Esophagus mucosa (tissue), 1 donor: Measurements from ENCODE around the gene MOB2. TPM values are rescaled to one million over a fixed set of nuclear protein-coding genes. Genes with fewer than 3 reads are reported as not detected.

ENCODE experiments used
- ATAC-seq: fragments of 200-7000 bp; cut with Tn5 transposase; one replicate; pipeline ENCODE4 v1.9.1; 2020
- total RNA-seq: library from RNA; stranded (reverse); gene quantifications from one replicate; pipeline ENCODE4 v1.2.4, GENCODE V29; 2023
- donor health status: DM: yes; HTN: yes; CAD: no.

MOB2 gene
- total RNA-seq, 1 donor from 2014 or later: 32.1 TPM

DNA sequence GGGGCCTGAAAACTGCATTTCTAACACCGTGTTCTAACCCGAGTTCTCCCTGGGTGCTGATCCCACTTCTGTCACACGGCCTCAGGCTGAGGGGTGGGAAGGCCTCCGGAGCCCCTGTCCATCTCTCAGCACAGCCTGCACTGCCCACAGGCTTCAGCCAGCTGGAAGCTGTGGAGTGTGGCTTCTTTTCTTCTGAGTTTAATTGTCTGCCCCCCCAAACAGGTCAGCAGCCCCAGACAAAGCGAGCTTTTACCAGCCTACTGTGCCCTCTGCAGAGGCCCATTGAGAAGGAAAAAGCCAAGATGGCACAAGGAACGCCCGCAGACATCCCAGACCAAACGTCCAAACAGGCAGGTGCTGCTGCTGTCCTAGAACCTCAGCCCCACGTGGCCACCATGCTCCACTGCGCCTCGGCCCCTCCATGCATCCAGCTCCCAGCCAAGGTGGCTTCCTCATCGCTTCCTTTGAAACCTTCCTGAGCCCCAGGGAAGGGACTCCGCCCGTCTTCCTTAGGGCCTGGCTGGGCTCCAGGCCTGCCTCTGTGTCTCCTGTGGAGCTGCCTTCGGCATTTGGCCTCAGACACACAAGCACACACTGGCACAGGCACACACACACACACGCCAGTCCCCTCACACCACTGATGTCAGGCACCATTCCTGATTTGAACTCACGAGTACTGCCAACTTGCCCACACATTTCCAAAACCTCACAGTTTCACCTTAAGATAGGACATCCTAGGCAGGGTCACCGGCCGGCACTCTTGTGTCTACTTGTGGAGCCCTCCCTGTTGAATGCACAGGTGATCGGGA, 1.7 kb downstream of the MOB2 start:
- no peak for ATAC-seq

DNA sequence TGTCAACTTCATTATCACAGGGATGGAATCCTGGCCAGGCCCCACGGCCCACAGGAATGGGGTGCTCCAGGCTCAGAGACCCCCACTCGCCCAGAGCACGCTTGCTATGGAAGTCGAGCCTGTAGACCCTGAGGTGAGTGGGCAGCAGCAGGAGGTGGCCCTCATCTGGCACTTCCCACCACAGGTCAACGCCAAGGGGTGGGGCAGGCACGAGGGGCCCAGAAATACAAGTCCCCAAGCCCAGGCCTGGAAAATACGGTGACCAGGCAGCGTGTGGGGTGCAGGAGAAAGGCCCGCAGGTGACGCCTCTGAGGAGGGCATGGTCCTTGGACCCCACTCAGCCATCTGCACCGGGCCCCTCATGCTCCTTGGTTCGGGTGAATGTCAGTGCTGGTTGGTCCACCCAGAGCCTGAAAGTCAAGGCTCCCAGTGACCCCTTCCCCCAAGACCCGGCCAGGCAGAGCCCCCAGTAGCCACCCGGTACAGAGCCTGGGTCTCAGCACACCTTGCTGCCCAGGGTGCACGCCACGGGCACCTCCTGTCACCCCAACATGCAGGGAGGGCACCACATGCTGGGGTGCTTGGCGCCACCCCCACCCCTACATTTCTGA, 2.4 kb downstream of the MOB2 start:
- ATAC-seq: no peak

DNA sequence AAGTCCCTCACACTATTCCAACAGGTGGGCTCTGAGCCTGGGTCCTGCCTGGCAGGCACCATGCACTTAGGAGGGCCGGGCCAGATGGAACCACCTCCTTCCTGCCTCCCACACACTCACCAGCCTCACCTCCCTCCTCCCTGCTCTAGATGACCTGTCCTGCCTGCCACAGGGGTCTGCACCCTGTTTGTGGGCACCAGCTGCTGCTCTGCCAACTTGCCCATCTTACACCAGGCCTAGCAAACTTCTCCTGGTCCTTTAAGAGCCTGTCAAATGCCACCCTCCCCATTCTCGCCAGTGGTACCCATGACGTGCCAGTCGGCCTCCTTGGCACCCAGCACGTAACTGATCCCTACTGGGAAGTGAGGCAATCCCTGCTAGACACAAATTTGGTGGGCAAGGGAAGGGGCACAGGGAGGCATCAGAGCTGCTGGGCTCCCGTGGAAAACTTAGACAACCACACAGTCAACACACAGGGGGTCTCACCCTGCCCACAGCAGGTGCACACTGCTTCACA, 3.1 kb downstream of the MOB2 start:
- no peak for ATAC-seq

DNA sequence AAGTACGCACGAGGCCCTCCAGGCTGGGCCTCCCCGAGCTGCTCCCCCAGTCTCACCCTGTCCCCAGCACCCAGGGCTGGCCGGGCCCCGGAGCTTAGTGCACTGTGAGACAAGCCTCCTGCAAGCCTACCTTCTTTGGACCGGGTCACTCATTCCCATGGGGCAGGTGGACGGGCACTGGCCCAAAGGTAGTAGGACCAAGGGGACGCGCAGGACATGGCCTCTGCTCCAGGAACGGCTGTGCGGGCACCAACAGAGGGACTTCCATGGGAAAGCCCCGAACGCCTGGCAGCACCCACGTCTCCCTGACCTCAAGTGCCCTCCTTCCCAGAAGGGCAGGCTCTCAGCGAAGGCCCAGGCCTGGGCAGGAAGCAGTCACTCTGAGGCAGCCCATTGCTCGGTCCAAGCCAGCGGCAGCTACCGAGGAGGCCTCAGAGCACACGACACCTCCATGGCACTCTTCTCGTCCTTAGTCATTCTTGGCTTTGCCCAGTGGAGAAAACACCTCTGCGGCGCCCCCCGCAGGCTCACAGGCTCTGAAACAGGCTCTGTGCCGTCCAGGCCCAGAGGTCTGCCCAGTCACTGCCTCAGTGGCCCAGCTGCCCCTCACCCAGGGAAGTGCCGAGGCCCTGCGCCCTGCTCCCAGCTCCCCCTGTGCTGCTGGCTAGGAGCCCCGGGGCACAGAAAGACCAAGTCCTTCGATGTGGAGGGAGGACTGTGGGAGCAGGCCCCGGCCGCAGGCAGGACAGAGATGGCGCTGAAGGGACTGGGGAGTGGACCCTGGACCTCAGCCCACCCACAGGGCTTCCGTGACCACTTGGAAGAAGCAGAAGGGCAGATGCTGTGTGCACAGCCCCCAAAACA, 3.8 kb downstream of the MOB2 start:
- ATAC-seq: no peak

DNA sequence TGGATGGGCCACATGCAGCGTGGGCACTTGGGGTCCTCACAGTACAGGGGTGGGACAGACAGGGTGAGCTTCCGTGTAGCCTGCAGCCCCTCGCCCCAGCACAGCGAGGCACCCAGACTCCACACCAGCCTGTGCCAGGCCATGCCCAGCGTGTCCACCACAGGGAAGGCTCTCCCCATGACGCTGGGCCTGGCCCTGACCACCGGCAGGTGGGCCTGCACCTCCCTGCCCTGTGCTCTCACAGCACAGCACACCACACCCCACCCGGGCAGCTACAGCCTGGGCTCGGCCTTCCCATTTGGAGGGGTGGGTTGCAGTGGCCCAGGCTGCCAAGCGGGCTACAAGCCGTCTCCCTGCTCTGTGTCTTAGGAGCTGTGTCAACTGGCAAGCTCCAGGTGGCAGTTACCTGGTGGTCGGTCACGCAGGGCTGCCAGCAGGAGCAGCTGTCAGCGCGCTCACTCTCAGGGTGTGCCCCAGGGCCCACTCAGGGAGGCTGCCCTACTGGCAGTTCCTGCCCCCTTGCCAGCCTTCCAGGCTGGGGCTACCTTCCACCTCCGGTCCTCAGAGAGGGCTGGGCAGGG, 4.6 kb downstream of the MOB2 start:
- ATAC-seq: no peak

DNA sequence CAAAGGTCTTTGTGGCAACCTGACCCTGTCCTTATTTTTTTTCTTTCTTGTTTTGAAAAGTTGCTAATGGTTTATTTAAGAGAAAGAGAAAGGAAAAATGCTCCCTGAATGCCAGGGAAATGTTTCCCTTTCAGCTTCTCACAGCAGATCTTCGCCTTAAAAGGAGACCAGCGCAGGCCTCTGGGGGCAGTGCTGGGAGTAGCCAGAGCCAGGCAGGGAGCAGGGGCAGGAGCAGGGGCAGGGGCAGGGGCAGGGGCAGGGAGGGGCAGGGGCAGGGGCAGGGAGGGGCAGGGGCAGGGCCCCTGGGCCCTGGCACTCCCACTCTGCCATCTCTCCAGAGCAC, 5.1 kb downstream of the MOB2 start:
- ATAC-seq: no peak

DNA sequence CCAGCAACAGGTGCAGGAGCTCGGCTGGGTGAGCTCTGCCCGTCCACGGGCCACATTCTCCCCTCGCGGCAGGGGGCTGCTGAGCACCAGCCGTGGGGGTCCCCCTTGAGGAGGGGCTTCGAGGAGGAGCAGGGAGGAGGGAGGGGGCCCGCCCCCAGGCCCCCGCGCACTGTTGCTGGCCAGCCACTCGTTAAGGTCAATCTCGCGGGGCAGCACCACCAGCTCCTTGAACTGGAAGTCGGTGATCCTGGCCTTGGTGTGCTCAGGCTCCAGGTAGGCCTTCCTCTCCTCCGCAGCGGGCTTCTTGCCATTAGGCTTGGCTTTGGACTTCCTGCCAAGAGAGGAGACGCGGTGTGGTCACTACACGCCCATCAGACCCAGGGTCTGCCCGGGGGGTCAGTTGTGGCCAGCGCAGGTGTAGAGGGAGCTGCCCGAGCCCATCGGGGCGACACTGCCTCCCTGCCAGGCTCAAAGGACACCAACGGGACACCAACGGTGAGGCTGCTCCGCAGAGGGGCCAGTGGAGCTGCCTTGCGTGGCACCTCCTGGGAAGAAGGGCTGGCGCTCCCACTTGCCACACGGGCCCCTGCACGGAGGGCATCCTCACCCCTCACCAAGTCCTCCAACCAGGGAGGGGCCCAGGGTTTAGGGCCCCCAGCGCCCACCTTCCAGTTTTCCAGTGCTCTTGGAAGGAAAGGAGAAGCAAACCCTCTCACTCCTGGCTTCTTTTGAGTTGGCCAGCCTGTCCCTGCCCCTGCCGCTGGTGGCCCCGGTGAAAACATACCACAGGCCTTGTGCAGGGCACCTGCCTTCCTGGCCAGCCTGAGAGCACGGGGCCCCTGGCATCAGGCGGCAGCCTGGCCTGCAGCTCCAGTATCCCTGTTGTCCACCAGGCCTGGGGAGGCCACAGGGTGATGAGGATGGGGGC, 5.8 kb downstream of the MOB2 start:
- ATAC-seq: no peak

DNA sequence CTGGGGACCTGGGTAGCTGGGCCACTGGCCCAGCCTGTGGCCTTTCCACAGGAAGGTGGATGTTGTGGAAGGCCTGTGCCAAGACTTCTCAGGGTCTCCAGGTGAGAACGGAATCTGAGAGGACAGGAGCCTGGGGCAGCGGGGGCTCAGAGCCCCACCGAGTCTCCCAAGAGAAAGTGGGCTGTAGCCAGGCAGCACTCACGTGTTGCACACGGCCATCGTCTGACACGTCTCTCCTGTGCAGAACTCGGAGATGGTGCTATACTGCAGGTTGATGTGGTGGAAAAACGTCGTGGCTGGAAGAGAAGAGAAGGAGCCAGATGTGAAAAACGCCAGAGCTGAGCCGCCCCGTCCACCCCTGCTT, 6.4 kb downstream of the MOB2 start:
- ATAC-seq: no peak

DNA sequence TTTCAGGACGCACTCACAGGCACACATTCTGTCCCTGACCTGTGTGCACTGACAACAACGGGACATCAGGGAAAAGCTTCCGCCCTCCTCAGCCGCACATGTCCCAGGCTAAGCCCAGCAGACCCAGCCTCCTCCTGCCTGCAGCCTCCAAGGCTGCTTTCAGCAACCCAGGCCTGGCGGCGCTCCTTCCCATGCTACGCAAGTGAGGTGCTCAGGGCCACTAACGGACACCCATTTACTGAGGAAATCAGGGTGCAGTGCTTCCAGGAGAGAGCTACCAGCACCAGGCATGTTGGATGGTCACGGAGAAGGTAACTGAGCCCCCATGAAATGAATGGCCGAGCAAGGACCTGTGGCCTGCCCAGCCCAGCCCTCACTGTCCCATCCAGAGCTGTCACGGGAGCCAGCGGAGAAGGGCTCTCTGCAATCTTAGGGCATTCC, 6.9 kb downstream of the MOB2 start:
- no peak for ATAC-seq

DNA sequence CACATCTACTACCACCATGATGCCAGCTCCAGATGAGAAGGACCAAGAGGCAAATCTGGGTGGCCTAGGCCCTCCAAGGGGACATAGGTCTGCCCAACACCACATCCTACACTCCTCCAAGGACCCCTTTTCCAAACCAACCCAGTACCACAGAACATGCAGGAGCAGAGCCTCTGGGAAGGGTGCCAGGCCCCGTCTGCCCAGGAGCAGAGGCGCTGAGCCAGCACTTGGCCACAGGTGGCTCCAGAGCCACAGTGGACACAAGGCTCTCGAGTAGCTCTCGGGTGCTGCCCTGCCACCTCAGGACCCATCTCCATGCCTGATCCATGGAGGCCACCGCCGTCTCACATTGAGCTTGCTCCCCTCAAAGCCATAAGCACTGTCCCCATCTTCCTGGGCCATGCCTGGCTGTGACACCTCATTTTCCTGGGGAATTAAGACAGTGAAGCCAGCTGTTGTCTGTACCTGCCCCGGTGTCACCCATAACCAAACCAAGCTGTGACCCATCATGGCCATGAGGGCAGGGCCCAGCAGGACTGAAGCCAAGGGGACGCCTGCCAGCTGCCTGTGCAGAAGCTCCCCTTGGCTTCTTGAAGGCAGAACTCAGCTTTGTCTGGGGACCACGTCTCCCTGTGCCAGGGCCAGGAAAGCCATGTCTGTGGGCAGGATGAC, 7.4 kb downstream of the MOB2 start:
- no peak for ATAC-seq

DNA sequence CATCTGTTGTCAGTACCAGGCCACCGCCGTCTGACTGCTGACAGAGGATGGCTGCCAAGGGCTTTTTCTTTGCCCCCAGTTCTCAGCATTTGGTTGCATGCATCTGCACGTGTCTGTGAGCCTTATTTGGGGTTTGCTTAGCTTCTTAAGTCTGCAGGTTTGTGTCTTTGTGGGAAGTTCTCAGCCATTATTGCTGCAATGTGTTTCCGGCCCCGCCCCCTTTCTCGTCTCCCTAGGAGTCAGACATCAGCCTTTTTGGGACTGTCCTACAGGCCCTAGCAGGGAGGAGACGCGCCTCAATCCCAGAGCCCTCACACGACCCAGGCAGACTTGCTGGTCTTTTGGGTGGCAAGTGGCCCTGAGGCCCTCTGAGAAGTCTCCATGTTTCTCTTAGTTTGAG, 8.0 kb downstream of the MOB2 start:
- no peak for ATAC-seq

DNA sequence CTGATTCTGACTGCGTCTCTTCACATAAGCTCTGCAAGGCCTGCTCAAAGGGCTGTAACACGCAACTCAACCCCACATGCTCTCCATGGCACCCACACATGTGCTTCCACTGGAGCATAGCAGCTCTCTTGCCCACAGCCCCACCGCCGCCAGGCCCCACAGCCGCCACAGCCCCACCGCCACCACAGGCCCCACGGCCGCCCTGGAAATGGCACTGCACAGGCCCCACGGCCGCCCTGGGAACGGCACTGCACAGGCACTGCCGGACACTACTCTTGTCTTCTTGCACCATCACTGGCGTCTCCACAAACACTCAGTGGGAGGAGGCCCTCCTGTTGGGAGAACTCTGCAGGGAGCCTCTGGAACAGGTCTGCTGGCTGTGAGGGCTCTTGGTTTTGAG, 8.6 kb downstream of the MOB2 start:
- no peak for ATAC-seq

DNA sequence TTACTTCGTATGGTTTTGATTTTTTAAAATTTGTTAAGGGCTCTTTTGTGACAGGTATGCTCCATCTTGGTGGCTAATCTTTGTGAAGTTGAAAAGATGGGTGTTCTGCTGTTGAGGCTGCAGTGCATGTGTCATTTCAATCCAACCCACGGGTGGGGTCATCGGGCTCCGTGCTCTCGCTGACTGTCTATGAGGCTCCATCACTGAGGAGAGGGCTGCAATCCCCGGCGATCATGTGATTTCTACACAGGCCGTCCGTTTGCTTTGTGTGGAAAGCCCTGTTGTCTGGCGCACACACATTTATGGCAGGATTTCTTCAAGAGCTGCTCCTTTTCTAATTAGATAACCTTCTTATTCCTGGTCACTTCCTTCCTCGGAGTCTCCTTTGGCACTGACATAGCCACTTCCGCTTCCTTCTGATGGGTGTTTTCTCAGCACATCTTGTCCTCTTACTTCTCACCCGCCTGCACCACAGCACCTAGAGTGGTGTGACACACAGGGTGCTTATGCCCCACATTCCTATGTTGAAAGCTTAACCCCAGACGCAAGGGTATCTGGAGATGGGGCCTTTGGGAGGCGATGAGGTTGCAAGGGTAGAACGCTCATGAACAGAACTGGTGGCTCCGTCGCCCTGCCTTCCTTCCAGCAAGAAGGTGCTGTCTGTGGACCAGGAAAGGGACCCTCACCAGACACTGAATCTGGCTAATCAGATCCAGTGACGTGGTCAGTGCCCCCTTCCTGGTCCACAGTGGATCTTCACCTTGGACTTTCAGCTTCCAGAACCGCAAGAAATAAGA, 9.4 kb downstream of the MOB2 start:
- ATAC-seq: no peak

DNA sequence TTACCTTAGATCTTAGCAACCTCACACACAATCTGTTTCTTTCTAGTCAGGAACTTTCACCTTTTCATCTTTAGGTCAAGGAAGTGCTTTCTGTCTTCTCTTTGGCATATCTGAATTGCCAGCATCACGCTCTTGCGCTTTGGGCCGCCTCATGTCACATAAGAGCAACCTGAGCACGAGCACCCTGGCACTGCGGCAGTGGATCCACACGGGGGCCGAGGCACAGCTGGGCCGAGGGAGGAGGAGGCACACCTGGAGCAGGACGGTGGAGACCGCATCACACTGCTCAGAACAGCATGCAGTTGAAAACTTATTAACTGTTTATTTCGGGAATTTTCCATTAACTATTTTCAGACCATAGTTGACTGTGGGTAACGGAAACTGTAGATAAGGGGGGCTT, 10.7 kb downstream of the MOB2 start:
- no peak for ATAC-seq

DNA sequence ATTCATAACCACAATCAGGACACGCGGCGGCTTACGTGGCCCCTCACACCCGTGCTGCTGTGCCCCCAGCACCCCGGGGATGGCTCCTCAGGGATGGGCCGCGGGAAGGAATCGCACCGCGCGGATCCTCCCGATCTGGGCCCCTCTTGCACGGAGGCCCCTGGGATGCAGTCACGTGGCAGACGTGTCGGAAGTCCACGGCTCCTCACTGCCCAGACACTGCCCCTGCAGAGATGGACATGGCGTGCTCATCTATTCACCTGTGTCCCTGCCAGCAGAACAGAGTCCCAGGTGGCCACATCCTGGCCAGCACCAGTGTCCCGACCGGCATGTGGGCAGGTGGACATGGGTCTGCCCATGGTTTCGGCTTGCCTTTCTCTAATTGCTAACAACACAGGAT, 12.8 kb downstream of the MOB2 start:
- no peak for ATAC-seq

DNA sequence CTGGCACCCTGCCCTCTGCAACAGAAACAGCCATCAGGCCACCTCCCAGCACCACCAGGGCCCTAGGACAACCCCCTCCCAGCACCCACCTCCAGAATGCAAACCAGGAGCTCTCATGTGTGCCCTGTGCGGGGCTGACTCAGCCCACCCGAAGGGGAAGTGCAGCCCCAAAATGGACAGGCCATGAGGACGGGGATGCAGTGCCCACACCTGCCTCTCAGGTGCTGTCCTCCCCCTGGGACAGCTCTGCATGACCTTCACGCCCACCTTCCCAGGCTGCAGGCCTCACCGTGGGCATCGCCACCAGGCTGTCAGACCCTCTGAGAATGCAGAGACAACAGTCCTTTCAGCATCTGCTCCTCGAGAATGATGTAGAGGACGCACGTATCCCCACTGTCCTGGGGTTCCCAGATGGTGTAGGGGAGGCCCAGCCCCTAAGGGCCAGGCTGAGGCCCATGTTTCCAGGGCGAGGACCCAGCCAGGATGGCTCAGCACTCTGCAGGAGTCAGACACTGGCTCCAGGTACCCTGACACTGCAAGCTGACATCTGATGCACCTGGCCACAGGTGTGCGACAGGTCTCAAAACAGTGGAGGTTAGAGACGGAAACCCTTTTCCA, 13.5 kb downstream of the MOB2 start:
- no peak for ATAC-seq

DNA sequence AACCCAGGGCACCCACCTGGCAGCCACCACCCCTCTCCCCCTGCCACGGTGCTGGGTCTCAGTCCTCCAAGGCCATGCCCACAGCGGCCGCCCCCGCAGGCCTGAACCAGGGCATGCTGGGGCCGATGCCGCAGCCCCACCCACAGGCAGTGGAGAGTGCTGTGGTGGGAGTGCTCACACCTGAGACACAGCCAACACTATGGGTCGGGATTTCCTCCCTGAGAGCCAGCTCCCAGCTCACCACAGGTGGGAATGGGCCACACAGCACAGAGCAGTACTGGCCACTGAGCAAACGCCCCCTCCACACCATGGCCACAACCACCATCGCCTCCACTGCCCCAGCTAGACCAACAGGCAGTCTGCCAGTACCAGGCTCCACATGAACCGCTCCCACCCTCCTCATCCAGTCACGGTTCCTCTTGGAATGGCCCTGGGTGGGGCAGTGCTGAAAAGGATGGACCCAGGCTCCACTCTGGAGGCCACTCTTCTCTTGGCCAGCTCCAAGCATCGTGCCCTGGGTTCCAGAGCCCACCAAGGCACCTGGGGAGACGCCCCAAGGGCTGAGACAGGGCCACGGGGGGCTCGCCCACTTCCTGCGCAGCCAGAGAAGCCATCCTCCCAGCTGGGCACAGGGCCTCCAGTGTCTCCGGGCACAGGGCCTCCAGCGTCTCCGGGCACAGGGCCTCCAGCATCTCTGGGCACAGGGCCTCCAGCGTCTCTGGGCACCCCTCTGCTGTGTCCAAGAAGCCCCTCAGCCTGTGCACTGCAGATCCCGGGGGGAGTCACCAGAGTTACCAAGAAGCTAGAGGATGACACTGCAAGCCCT, 14.2 kb downstream of the MOB2 start:
- ATAC-seq: peak; percentile 14

DNA sequence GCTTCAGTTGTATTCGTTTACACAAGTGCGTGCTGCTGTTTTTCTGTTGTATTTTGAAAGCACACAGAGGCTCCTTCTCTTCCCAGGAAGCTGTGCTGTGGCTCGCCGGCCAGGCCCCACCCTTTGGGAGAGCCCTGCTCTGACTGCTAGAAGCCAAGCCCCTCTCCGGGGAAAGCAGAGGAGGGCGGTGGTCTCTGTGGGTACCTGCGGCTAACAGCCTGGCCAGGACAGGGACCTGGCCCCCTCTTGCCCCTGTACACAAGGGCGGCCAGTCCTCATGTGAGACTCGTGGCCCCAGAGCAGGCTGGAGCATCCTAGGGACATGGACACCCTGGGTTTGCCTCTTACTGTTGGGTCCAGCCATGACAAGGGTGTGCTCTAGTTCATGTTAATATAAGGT, 14.8 kb downstream of the MOB2 start:
- no peak for ATAC-seq
